Nephron (organoid): ENCODE results near the gene CALCB.

Source experiments
- H3K27ac Mint-ChIP-seq, 3 experiments: 2 replicates each; pipeline ENCODE4 v1.8.0; 2020; ENCODE audit warnings: mixed read lengths in 3 of 3, mild to moderate bottlenecking in 2 of 3, moderate library complexity in 1 of 3
- H3K27me3 Mint-ChIP-seq: 2 replicates; pipeline ENCODE4 v1.8.0; 2021; ENCODE audit warnings: low read depth, mild to moderate bottlenecking, moderate library complexity, mixed read lengths
- H3K36me3 Mint-ChIP-seq: 2 replicates; pipeline ENCODE4 v1.8.0; 2020; ENCODE audit warnings: low read depth, mixed read lengths
- H3K4me1 Mint-ChIP-seq: 2 replicates; pipeline ENCODE4 v1.8.0; 2020; ENCODE audit warnings: mixed read lengths
- H3K4me3 Mint-ChIP-seq, 3 experiments: 2 replicates each; pipeline ENCODE4 v1.8.0; 2020; ENCODE audit warnings: mild to moderate bottlenecking in 3 of 3, mixed read lengths in 3 of 3, moderate library complexity in 2 of 3
- H3K9me3 Mint-ChIP-seq: 2 replicates; pipeline ENCODE4 v1.8.0; 2020; ENCODE audit warnings: mixed read lengths
- CTCF ChIP-seq, 3 experiments: fragments of 200-600 bp; sonication (generic); IDR thresholded peaks; one replicate each; pipeline ENCODE4 v1.5.0; 2021; ENCODE audit warnings: antibody characterized with exemption in 3 of 3; ENCODE audit not compliant: unreplicated experiment in 3 of 3

Gene CALCB

GRCh38 chr11:15127341-15127740, 53.9 kb downstream of the CALCB start:
- no peak overlapping the region for H3K4me3 Mint-ChIP-seq
- H3K9me3 Mint-ChIP-seq, result no peaks in the 10 kb centered on the region
- H3K4me1 Mint-ChIP-seq, result no peaks in the 10 kb centered on the region
- TF ChIP-seq CTCF (IDR thresholded peaks at IDR 0.05; ENCODE audit: unreplicated experiment in 3 of 3), result no peak
- H3K27ac Mint-ChIP-seq, result no peak overlapping the region
- peaks cover 25% of the 10 kb centered on the region for H3K27me3 Mint-ChIP-seq
- no peaks in the 10 kb centered on the region for H3K36me3 Mint-ChIP-seq
